GM21447 (cell line): Measurements from ENCODE around the gene MFAP5.
"Not testable (repeated sequence)": the region's sequence is repeated elsewhere in the genome, so short reads cannot be mapped to it uniquely, and the experiment has no call there.

Experiments
- ATAC-seq: cut with Tn5 transposase; IDR thresholded peaks from one replicate; pipeline ENCODE4 v1.9.1; 2021; ENCODE audit not compliant: unreplicated experiment

Gene MFAP5

DNA sequence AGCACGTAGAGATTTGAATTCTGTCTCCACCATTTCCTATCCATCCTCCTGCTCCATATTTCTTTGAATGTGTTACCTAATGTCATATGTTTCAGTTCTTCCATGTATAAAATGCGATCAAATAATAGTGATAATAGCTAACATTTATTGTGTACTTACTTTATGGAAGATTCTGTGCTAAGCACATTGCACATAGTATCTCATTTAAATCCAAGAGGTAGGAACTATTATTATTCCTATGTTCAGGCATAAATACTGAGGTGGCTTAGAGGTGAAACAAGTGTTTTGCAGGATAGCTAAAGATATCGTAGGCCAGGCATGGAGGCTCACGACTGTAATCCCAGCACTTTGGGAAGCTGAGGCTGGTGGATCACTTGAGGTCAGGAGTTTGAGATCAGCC is 32.5 kb downstream of the MFAP5 start:
- ATAC-seq = no peak

GRCh38 chr12:8629486-8630033 is 33.1 kb downstream of the MFAP5 start:
- peak; percentile 94 for ATAC-seq

GRCh38 chr12:8628731-8629130 is 33.9 kb downstream of the MFAP5 start:
- no peak for ATAC-seq

DNA sequence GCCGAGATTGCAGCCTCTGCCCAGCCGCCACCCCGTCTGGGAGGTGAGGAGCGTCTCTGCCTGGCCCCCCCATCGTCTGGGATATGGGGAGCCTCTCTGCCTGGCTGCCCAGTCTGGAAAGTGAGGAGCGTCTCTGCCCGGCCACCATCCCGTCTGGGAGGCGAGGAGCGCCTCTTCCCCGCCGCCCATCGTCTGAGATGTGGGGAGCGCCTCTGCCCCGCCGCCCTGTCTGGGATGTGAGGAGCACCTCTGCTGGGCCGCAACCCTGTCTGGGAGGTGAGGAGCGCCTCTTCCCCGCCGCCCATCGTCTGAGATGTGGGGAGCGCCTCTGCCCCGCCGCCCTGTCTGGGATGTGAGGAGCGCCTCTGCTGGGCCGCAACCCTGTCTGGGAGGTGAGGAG is 37.9 kb downstream of the MFAP5 start:
- ATAC-seq = not testable (repeated sequence)

DNA sequence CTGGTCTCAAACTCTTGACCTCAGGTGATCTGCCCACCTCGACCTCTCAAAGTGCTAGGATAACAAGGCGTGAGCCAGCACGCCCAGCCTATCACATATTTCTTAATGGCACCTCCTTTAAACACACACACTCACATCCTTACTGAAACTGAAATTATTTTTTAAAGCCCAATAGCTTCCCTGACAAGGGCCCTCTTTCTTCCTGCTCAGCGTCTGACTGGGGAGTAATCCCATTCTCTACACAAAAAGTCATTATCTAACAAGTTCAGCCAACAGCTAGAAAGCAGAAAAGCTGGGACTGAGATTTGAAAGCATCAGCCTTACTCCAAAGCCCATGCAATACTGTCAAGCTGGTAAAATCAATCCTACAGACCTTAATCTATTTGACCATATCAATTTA is 40.0 kb downstream of the MFAP5 start:
- ATAC-seq = no peak

- no peak for ATAC-seq
These were observed 47.4 kb downstream of the MFAP5 start for GRCh38 chr12:8615206-8615605.

DNA sequence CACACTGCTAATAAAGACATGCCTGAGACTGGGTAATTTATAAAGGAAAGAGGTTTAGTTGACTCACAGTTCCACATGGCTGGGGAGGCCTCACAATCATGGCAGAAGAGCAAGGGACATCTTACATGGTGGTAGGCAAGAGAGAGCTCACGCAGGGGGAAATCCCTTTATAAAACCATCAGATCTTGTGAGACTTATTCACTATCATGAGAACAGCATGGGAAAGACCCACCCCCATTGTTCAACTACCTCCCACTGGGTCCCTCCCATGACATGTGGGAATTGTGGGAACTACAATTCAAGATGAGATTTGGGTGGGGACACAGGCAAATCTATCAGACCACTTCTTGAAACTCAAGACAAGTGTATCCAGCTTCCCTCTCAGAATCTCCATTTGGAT is 48.7 kb downstream of the MFAP5 start:
- ATAC-seq = not testable (repeated sequence)

- ATAC-seq = no peak
These were observed 50.0 kb downstream of the MFAP5 start, which contains the start of gene AICDA for GRCh38 chr12:8612629-8613028. Gene AICDA (minus strand): TSS chr12:8612859. CDS start chr12:8612767, 92 bp downstream.

DNA sequence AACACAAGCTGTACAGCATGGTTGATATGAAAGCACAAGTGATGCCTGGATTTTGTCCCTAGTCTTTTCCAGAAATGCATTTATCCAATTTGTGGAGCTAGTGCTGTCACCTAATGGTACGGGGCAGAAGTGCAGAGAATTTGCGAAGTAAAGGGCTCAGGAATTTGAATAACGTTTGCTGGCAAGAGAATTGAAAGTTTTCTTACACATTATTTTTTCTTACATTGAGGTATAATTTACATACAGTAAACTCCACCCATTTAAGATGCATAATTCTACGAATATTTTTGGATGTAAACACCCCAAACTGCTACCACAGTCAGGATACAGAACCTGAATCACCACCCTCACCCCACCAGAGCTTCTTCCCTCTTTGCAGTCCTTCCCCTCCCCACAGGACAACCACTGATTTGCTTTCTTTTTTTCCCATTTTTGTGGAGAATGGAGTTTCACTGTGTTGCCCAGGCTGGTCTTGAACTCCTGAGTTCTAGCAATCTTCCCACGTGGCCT is 53.5 kb downstream of the MFAP5 start:
- ATAC-seq = no peak

GRCh38 chr12:8606890-8607289 is 55.7 kb downstream of the MFAP5 start:
- ATAC-seq = no peak

GRCh38 chr12:8605057-8605456 is 57.6 kb downstream of the MFAP5 start:
- ATAC-seq = no peak

GRCh38 chr12:8603856-8604255 is 58.8 kb downstream of the MFAP5 start:
- no peak for ATAC-seq

- ATAC-seq = no peak
These were observed 59.3 kb downstream of the MFAP5 start for GRCh38 chr12:8603286-8603685.

GRCh38 chr12:8596561-8596960 is 66.1 kb downstream of the MFAP5 start:
- ATAC-seq = no peak
